ENCODE measurements around the gene KRTAP9-9.

Gene KRTAP9-9

GRCh38 chr17:41284546-41284945 is 29.4 kb downstream of the KRTAP9-9 start:
- no peak for DNase-seq
- no peaks in the 10 kb centered on the region for H3K4me1 ChIP-seq
- no peak overlapping the region for H3K4me3 ChIP-seq
- H3K27ac ChIP-seq, result no peak overlapping the region
- intact Hi-C loops (cut with DNase I; ENCODE audit: low total_unique reads), result no loop called here
- H3K9me3 ChIP-seq, result no peaks in the 10 kb centered on the region
- H3K36me3 ChIP-seq, result no peaks in the 10 kb centered on the region
- no peak for TF ChIP-seq CTCF (IDR thresholded peaks at IDR 0.05)
- H3K27me3 ChIP-seq, result peaks cover 0 to 3% of the 10 kb centered on the region in 2 donors

GRCh38 chr17:41287050-41287449 is 31.9 kb downstream of the KRTAP9-9 start:
- intact Hi-C loops (cut with DNase I; ENCODE audit: low total_unique reads), result no loop called here
- DNase-seq, result no peak
- Histone ChIP-seq H3K9me3 (no peaks in the 10 kb centered on the region), H3K4me3 (no peak overlapping the region), H3K4me1 (no peaks in the 10 kb centered on the region), H3K27me3 (no peaks in the 10 kb centered on the region), H3K27ac (no peak overlapping the region), H3K36me3 (no peaks in the 10 kb centered on the region)
- no peak for TF ChIP-seq CTCF (IDR thresholded peaks at IDR 0.05)

- intact Hi-C loops (cut with DNase I; ENCODE audit: low total_unique reads), result no loop called here
- Histone ChIP-seq H3K27me3 (peaks cover 0 to 4% of the 10 kb centered on the region in 2 donors), H3K4me1 (no peaks in the 10 kb centered on the region), H3K9me3 (no peaks in the 10 kb centered on the region), H3K36me3 (no peaks in the 10 kb centered on the region), H3K27ac (no peak overlapping the region), H3K4me3 (no peak overlapping the region)
- no peak for DNase-seq
- TF ChIP-seq CTCF (IDR thresholded peaks at IDR 0.05), result no peak
Measured at GRCh38 chr17:41294016-41294415, 38.8 kb downstream of the KRTAP9-9 start.

GRCh38 chr17:41296846-41297245 is 41.7 kb downstream of the KRTAP9-9 start:
- H3K4me3 ChIP-seq, result no peak overlapping the region
- H3K9me3 ChIP-seq, result no peaks in the 10 kb centered on the region
- intact Hi-C loops (cut with DNase I; ENCODE audit: low total_unique reads), result no loop called here
- no peaks in the 10 kb centered on the region for H3K36me3 ChIP-seq
- DNase-seq, result no peak
- H3K27ac ChIP-seq, result no peak overlapping the region
- TF ChIP-seq CTCF (IDR thresholded peaks at IDR 0.05), result no peak
- H3K4me1 ChIP-seq, result no peaks in the 10 kb centered on the region
- H3K27me3 ChIP-seq, result peaks cover 0 to 4% of the 10 kb centered on the region in 2 donors

- intact Hi-C loops (cut with DNase I; ENCODE audit: low total_unique reads), result no loop called here
- no peak for DNase-seq
Measured at GRCh38 chr17:41298458-41299135, 43.4 kb downstream of the KRTAP9-9 start.

More at GRCh38 chr17:41298458-41299135, 43.4 kb downstream of the KRTAP9-9 start:
- Histone ChIP-seq H3K4me1 (peaks cover 0 to 3% (median 0%) of the 10 kb centered on the region in 4 donors), H3K27me3 (peaks cover 0 to 4% of the 10 kb centered on the region in 2 donors), H3K9me3 (no peaks in the 10 kb centered on the region), H3K36me3 (no peaks in the 10 kb centered on the region), H3K27ac (no peak overlapping the region), H3K4me3 (no peak overlapping the region)
- TF ChIP-seq CTCF (IDR thresholded peaks at IDR 0.05), result no peak
